H9 (cell line): Measurements from ENCODE around the gene RAD23B. TPM values are rescaled to one million over a fixed set of nuclear protein-coding genes. Genes with fewer than 3 reads are reported as not detected.

ENCODE experiments used
- DNase-seq: peaks from one replicate; pipeline ENCODE4 v3.0.0-alpha.2; 2017
- H2AFZ ChIP-seq: one replicate; pipeline ENCODE4 v1.6.1; 2013; ENCODE audit warnings: mild to moderate bottlenecking, low read length, control low read depth, moderate library complexity
- H2AK5ac ChIP-seq: 2 replicates; pipeline ENCODE4 v1.6.1; 2013; ENCODE audit warnings: low read length, control low read depth, mixed read lengths; ENCODE audit not compliant: insufficient read length
- H2BK120ac ChIP-seq: one replicate; pipeline ENCODE4 v1.6.1; 2013; ENCODE audit warnings: low read depth, mild to moderate bottlenecking, low read length, control low read depth, inconsistent platforms; ENCODE audit not compliant: poor library complexity, severe bottlenecking
- H2BK12ac ChIP-seq: 2 replicates; pipeline ENCODE4 v1.6.1; 2013; ENCODE audit warnings: low read length, control low read depth, mixed read lengths, low read depth; ENCODE audit not compliant: insufficient read length
- H2BK15ac ChIP-seq: 2 replicates; pipeline ENCODE4 v1.6.1; 2013; ENCODE audit warnings: low read depth, low read length, control low read depth
- H2BK20ac ChIP-seq: one replicate; pipeline ENCODE4 v1.6.1; 2013; ENCODE audit warnings: low read depth, mild to moderate bottlenecking, low read length, control low read depth, inconsistent platforms; ENCODE audit not compliant: poor library complexity, severe bottlenecking
- H2BK5ac ChIP-seq: 2 replicates; pipeline ENCODE4 v1.6.1; 2013; ENCODE audit warnings: low read length, control low read depth, mixed read lengths; ENCODE audit not compliant: insufficient read length
- H3K14ac ChIP-seq: 2 replicates; pipeline ENCODE4 v1.6.1; 2013; ENCODE audit warnings: low read length, control low read depth; ENCODE audit not compliant: insufficient read depth
- H3K18ac ChIP-seq: 2 replicates; pipeline ENCODE4 v1.6.1; 2013; ENCODE audit warnings: low read depth, mild to moderate bottlenecking, mixed read lengths, low read length, control low read depth; ENCODE audit not compliant: insufficient read length
- H3K23ac ChIP-seq: 2 replicates; pipeline ENCODE4 v1.6.1; 2013; ENCODE audit warnings: low read length, control low read depth, mixed read lengths, low read depth; ENCODE audit not compliant: insufficient read length
- H3K23me2 ChIP-seq: 2 replicates; pipeline ENCODE4 v1.6.1; 2013; ENCODE audit warnings: low read depth, mild to moderate bottlenecking, mixed read lengths, low read length, control low read depth; ENCODE audit not compliant: insufficient read length, poor library complexity, severe bottlenecking
- H3K27ac ChIP-seq: 2 replicates; pipeline ENCODE4 v1.5.1; 2013; ENCODE audit warnings: low read length, control low read depth, mixed read lengths, low read depth; ENCODE audit not compliant: insufficient read length
- H3K27me3 ChIP-seq: 2 replicates; pipeline ENCODE4 v1.6.1; 2013; ENCODE audit warnings: low read length, control low read depth, inconsistent platforms; ENCODE audit not compliant: insufficient read depth
- H3K4ac ChIP-seq: 2 replicates; pipeline ENCODE4 v1.6.1; 2013; ENCODE audit warnings: low read depth, mild to moderate bottlenecking, control low read depth, inconsistent platforms, low read length, moderate library complexity
- H3K4me1 ChIP-seq: 2 replicates; pipeline ENCODE4 v1.6.1; 2013; ENCODE audit warnings: low read length, control low read depth, inconsistent platforms; ENCODE audit not compliant: insufficient read depth
- H3K4me2 ChIP-seq: 2 replicates; pipeline ENCODE4 v1.6.1; 2013; ENCODE audit warnings: low read length, control low read depth, mixed read lengths; ENCODE audit not compliant: insufficient read length, insufficient read depth
- H3K56ac ChIP-seq: 2 replicates; pipeline ENCODE4 v1.6.1; 2013; ENCODE audit warnings: low read depth, mild to moderate bottlenecking, mixed read lengths, low read length, control low read depth; ENCODE audit not compliant: insufficient read length
- H3K79me1 ChIP-seq: 2 replicates; pipeline ENCODE4 v1.6.1; 2013; ENCODE audit warnings: low read depth, mild to moderate bottlenecking, moderate library complexity, low read length, control low read depth, inconsistent platforms; ENCODE audit not compliant: insufficient read depth, poor library complexity, severe bottlenecking
- H3K79me2 ChIP-seq: 2 replicates; pipeline ENCODE4 v1.6.1; 2013; ENCODE audit warnings: low read length, control low read depth, inconsistent platforms; ENCODE audit not compliant: insufficient read depth
- H3K9ac ChIP-seq: 2 replicates; pipeline ENCODE4 v1.6.1; 2013; ENCODE audit warnings: low read length, control low read depth, mixed read lengths; ENCODE audit not compliant: insufficient read length; ENCODE audit errors: extremely low read depth
- H3K9me3 ChIP-seq: one replicate; pipeline ENCODE4 v1.6.1; 2013; ENCODE audit warnings: low read depth, low read length, inconsistent platforms; ENCODE audit not compliant: control insufficient read depth
- H3T11ph ChIP-seq: one replicate; pipeline ENCODE4 v1.6.1; 2013; ENCODE audit warnings: mild to moderate bottlenecking, low read length, control low read depth, inconsistent platforms
- H4K20me1 ChIP-seq: one replicate; pipeline ENCODE4 v1.6.1; 2013; ENCODE audit not compliant: control insufficient read depth, insufficient read length, insufficient read depth
- H4K5ac ChIP-seq: 2 replicates; pipeline ENCODE4 v1.6.1; 2013; ENCODE audit warnings: low read depth, mild to moderate bottlenecking, mixed read lengths, low read length, control low read depth; ENCODE audit not compliant: insufficient read length
- H4K8ac ChIP-seq: replicated peaks from 2 replicates; pipeline ENCODE4 v1.6.1; 2013; ENCODE audit warnings: low read length, control low read depth, mixed read lengths, low read depth; ENCODE audit not compliant: insufficient read length
- H4K91ac ChIP-seq: 2 replicates; pipeline ENCODE4 v1.6.1; 2013; ENCODE audit warnings: low read depth, mild to moderate bottlenecking, moderate library complexity, mixed read lengths, low read length, control low read depth; ENCODE audit not compliant: insufficient read length
- H3K27ac Mint-ChIP-seq, 3 experiments: 2 replicates in 2 of 3; 3 replicates in 1 of 3; pipeline ENCODE4 v1.8.0; 2020 to 2021; ENCODE audit warnings: mixed read lengths in 3 of 3, mild to moderate bottlenecking in 1 of 3, moderate library complexity in 1 of 3
- H3K27me3 Mint-ChIP-seq: 2 replicates; pipeline ENCODE4 v1.8.0; 2021; ENCODE audit warnings: low read depth, mild to moderate bottlenecking, moderate library complexity, mixed read lengths
- H3K36me3 Mint-ChIP-seq, 3 experiments: 2 replicates in 2 of 3; 3 replicates in 1 of 3; pipeline ENCODE4 v1.8.0; 2020 to 2021; ENCODE audit warnings: low read depth in 3 of 3, mixed read lengths in 3 of 3; ENCODE audit not compliant: insufficient read depth in 1 of 3
- H3K4me1 Mint-ChIP-seq, 2 experiments: 2 replicates each; pipeline ENCODE4 v1.8.0; 2020; ENCODE audit warnings: mixed read lengths in 2 of 2
- H3K4me3 Mint-ChIP-seq, 2 experiments: 2 replicates in 1 of 2; 3 replicates in 1 of 2; pipeline ENCODE4 v1.8.0; 2020 to 2021; ENCODE audit warnings: mild to moderate bottlenecking in 2 of 2, mixed read lengths in 2 of 2, moderate library complexity in 1 of 2
- H3K9me3 Mint-ChIP-seq, 2 experiments: 2 replicates in 1 of 2; 3 replicates in 1 of 2; pipeline ENCODE4 v1.8.0; 2020; ENCODE audit warnings: mild to moderate bottlenecking in 2 of 2, mixed read lengths in 2 of 2, moderate library complexity in 1 of 2
- CTCF ChIP-seq: fragments of 200-600 bp; sonication (generic); conservative IDR thresholded peaks from 3 replicates; pipeline ENCODE4 v1.8.0; 2021; ENCODE audit warnings: antibody characterized with exemption, mild to moderate bottlenecking
- WGBS: extraction: QIAGEN DNeasy Blood & Tissue Kit; methylation state at CpG from one replicate; pipeline ENCODE4 v1.1.7; 2013; ENCODE audit warnings: missing lambda C conversion rate, low lambda C conversion rate, mixed read lengths; ENCODE audit not compliant: insufficient read length; ENCODE audit errors: extremely low coverage; 5-methylcytosine and 5-hydroxymethylcytosine counted together
- total RNA-seq: library from RNA; stranded (reverse); gene quantifications from 2 replicates; pipeline ENCODE4 v1.2.1, GENCODE V29; 2021

RAD23B gene
- total RNA-seq, 1 experiment from 2014 or later: 154 TPM

GRCh38 chr9:107375001-107375400, 91.9 kb downstream of the RAD23B start:
- TF ChIP-seq CTCF: no peak

More at GRCh38 chr9:107375001-107375400, 91.9 kb downstream of the RAD23B start:
- H3T11ph ChIP-seq: no peak overlapping the region
- Mint-ChIP-seq H3K27me3 (peaks cover 3% of the 10 kb centered on the region; the same call in 1 of the 2 replicates), H3K9me3 (no peaks in the 10 kb centered on the region), H3K36me3 (no peaks in the 10 kb centered on the region), H3K27ac (no peak overlapping the region), H3K4me3 (no peak overlapping the region), H3K4me1 (no peaks in the 10 kb centered on the region)
- no peak overlapping the region for H2BK120ac ChIP-seq
- no peak overlapping the region for H4K5ac ChIP-seq
- H2AK5ac ChIP-seq: no peak overlapping the region
- H4K91ac ChIP-seq: no peak overlapping the region
- H3K23me2 ChIP-seq: no peaks in the 10 kb centered on the region
- H3K9me3 ChIP-seq: no peaks in the 10 kb centered on the region
- H3K79me2 ChIP-seq: no peaks in the 10 kb centered on the region
- H3K27me3 ChIP-seq: no peaks in the 10 kb centered on the region
- no peak overlapping the region for H3K18ac ChIP-seq
- no peak overlapping the region for H2BK12ac ChIP-seq
- H2BK20ac ChIP-seq: no peak overlapping the region
- H2AFZ ChIP-seq: no peak overlapping the region
- no peak overlapping the region for H3K27ac ChIP-seq
- no peak overlapping the region for H2BK15ac ChIP-seq
- H3K4me2 ChIP-seq: no peak overlapping the region
- H3K4ac ChIP-seq: no peak overlapping the region
- H3K14ac ChIP-seq: no peak overlapping the region
- H3K4me1 ChIP-seq: no peaks in the 10 kb centered on the region
- no peak overlapping the region for H4K8ac ChIP-seq
- 100% methylated on average over 1 of the region's 3 CpGs for WGBS
- no peak overlapping the region for H2BK5ac ChIP-seq
- no peak overlapping the region for H3K23ac ChIP-seq
- no peak overlapping the region for H3K9ac ChIP-seq
- no peaks in the 10 kb centered on the region for H4K20me1 ChIP-seq
- H3K56ac ChIP-seq: no peak overlapping the region
- DNase-seq: no peak
- no peaks in the 10 kb centered on the region for H3K79me1 ChIP-seq
